H1 (cell line): ENCODE measurements around the gene SHC1. TPM values are rescaled to one million over a fixed set of nuclear protein-coding genes. Genes with fewer than 3 reads are reported as not detected.
A peak's percentile ranks its signal among the peaks of the same experiment; 100 is the strongest.

ENCODE experiments used
- CREB1 ChIP-seq: IDR thresholded peaks from 2 replicates; pipeline ENCODE4 v1.6.1; 2012; ENCODE audit warnings: inconsistent platforms
- EP300 ChIP-seq, 2 experiments: IDR thresholded peaks; 1 replicate in 1 of 2; 2 replicates in 1 of 2; pipeline ENCODE4 v1.6.1; 2011 to 2012; ENCODE audit warnings: low read depth in 2 of 2, low read length in 2 of 2, mild to moderate bottlenecking in 2 of 2, borderline replicate concordance in 1 of 2, inconsistent platforms in 1 of 2, moderate library complexity in 1 of 2
- KDM5A ChIP-seq: fragments of 200-600 bp; IDR thresholded peaks from 2 replicates; pipeline ENCODE4 v1.7.1; 2012; ENCODE audit warnings: mild to moderate bottlenecking, low read length, inconsistent platforms, mixed read lengths
- NRF1 ChIP-seq: IDR thresholded peaks from 2 replicates; pipeline ENCODE4 v1.6.1; 2011; ENCODE audit warnings: mild to moderate bottlenecking, low read depth, low read length, improper control_type of control experiment
- POLR2A ChIP-seq, 2 experiments: IDR thresholded peaks; 1 replicate in 1 of 2; 2 replicates in 1 of 2; pipeline ENCODE4 v1.6.1; 2011; ENCODE audit warnings: low read depth in 2 of 2, low read length in 2 of 2, mild to moderate bottlenecking in 2 of 2; ENCODE audit errors: control extremely low read depth in 1 of 2
- RAD21 ChIP-seq, 2 experiments: IDR thresholded peaks in 1 of 2; conservative IDR thresholded peaks in 1 of 2; 2 replicates each; pipeline ENCODE4 v1.6.1; 2011; ENCODE audit warnings: low read depth in 2 of 2, low read length in 2 of 2, improper control_type of control experiment in 1 of 2, inconsistent platforms in 1 of 2, mild to moderate bottlenecking in 1 of 2, moderate library complexity in 1 of 2
- SIN3A ChIP-seq, 2 experiments: IDR thresholded peaks in 1 of 2; conservative IDR thresholded peaks in 1 of 2; 2 replicates each; pipeline ENCODE4 v1.6.1; 2011 to 2012; ENCODE audit warnings: low read length in 2 of 2, improper control_type of control experiment in 1 of 2, low read depth in 1 of 2, mild to moderate bottlenecking in 1 of 2
- SIX5 ChIP-seq: IDR thresholded peaks from 2 replicates; pipeline ENCODE4 v1.6.1; 2011; ENCODE audit warnings: mild to moderate bottlenecking, low read depth, low read length
- SP1 ChIP-seq: IDR thresholded peaks from 2 replicates; pipeline ENCODE4 v1.6.1; 2011; ENCODE audit warnings: low read depth, low read length
- SUZ12 ChIP-seq: fragments of 200-600 bp; sonication (generic); IDR thresholded peaks from 2 replicates; pipeline ENCODE4 v1.6.1; 2012; ENCODE audit warnings: mild to moderate bottlenecking, inconsistent platforms, low read length, moderate library complexity, mixed read lengths
- TAF7 ChIP-seq: optimal IDR thresholded peaks from 2 replicates; pipeline ENCODE3; 2011; ENCODE audit warnings: low read depth, mild to moderate bottlenecking, inconsistent platforms, low read length, moderate library complexity, borderline replicate concordance
- USF2 ChIP-seq: IDR thresholded peaks from 2 replicates; pipeline ENCODE4 v1.6.1; 2011; ENCODE audit warnings: low read length, improper control_type of control experiment
- polyA plus RNA-seq, 7 experiments: library from polyadenylated mRNA; depleted of rRNA in 3 of 7; stranded (reverse) in 5 of 7; unstranded in 2 of 7; fragments of >200 nt in 5 of 7; fragments of 200-250 nt in 2 of 7; gene quantifications; 1 replicate in 5 of 7; 2 replicates in 1 of 7; 4 replicates in 1 of 7; pipeline versions ENCODE4 v1.2.1 to v1.2.3, GENCODE V29; 2011 to 2013; ENCODE audit warnings: missing spikeins in 2 of 7, mixed read lengths in 2 of 7
- total RNA-seq: library from RNA; stranded (reverse); fragmentation: NEBNext Ultra II Directional; extraction: Animal tissue kit (Norgen Biotek cat#: 25700); gene quantifications from 2 replicates; pipeline ENCODE4 v1.2.1, GENCODE V29; 2021
- TF ChIP-seq, protein P1 (sequence below): IDR thresholded peaks from 2 replicates; pipeline ENCODE4 v1.6.1; 2012; ENCODE audit warnings: low read length, inconsistent platforms
- TF ChIP-seq, protein P2 (sequence below): IDR thresholded peaks from 2 replicates; pipeline ENCODE4 v1.6.1; 2011; ENCODE audit warnings: low read depth, mild to moderate bottlenecking, low read length; ENCODE audit not compliant: insufficient read depth

SHC1 gene
- total and polyA plus RNA-seq, 2 of the 8 experiments (the other 6 are each of a cell fraction or from before 2014, with no cell fraction given) = 177 to 212 TPM

DNA sequence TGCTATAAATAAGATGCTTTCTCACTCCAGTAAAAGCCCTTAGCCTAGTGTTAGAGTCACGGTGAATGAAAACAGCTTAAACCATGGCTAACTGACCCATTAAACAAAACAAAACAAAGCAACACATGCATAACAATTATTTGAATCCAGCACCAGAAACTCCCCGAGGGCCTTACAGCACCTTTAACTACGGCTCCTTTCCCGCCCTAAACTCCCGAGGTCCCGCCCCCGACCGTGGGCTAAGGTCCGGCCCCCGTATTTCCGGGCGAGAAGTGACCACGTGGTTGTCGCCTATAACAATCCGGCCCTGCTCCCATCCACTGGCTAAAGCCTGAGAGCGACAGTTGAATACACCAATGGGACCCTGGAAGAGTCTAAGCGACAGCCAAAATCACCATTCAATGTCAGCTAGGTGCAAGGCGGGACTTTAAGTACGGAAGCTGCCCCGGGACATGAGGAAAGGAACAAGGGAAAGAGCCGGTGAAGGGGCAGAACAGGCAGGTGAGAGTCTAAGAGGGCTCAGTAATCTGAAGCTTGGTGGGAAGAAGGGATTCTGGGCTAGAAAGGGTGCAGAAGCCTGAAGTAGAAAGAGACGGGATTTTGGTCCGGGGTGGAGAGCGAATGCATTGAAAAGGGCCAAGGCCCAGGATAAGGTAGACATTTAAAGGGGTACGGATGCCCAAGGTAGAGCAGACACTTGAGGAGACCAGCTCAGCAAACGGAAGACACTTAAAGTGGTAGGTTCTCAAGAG, 12.5 kb upstream of the SHC1 start, which contains the start of gene FLAD1 (continued):
- TF ChIP-seq, protein P1, sequence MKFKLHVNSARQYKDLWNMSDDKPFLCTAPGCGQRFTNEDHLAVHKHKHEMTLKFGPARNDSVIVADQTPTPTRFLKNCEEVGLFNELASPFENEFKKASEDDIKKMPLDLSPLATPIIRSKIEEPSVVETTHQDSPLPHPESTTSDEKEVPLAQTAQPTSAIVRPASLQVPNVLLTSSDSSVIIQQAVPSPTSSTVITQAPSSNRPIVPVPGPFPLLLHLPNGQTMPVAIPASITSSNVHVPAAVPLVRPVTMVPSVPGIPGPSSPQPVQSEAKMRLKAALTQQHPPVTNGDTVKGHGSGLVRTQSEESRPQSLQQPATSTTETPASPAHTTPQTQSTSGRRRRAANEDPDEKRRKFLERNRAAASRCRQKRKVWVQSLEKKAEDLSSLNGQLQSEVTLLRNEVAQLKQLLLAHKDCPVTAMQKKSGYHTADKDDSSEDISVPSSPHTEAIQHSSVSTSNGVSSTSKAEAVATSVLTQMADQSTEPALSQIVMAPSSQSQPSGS = no peak
- TF ChIP-seq EP300 (IDR thresholded peaks at IDR 0.05; ENCODE audit: borderline replicate concordance in 1 of 2, low read depth in 2 of 2, low read length in 2 of 2) (no peak), TAF7 (peak; percentile 83), POLR2A (IDR thresholded peaks at IDR 0.05; ENCODE audit: control extremely low read depth in 1 of 2, low read depth in 2 of 2, low read length in 2 of 2) (peak; percentile 74 to 78; a peak in 2 of 3 replicates), SUZ12 (no peak), USF2 (peak; percentile 82), CREB1 (peak; percentile 15; the same call in 1 of the 2 replicates), NRF1 (no peak), KDM5A (0 out of 2 replicates have a peak, but pooled peaks have one; percentile 45), SIX5 (no peak), SIN3A (conservative IDR thresholded peaks at IDR 0.05 in 1 of 2, IDR thresholded peaks at IDR 0.05 in 1 of 2; ENCODE audit: low read depth in 1 of 2, low read length in 2 of 2) (peak; percentile 24 to 89; a peak in 1 of 4 replicates), SP1 (peak; percentile 100), RAD21 (IDR thresholded peaks at IDR 0.05 in 1 of 2, conservative IDR thresholded peaks at IDR 0.05 in 1 of 2; ENCODE audit: low read depth in 2 of 2, low read length in 2 of 2) (no peak)
- TF ChIP-seq, protein P2, sequence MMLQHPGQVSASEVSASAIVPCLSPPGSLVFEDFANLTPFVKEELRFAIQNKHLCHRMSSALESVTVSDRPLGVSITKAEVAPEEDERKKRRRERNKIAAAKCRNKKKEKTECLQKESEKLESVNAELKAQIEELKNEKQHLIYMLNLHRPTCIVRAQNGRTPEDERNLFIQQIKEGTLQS = no peak
